A549 treated with RU486 at 1 μM for 4 hours (cell line): Measurements from ENCODE around the gene ALG1. TPM values are rescaled to one million over a fixed set of nuclear protein-coding genes. Genes with fewer than 3 reads are reported as not detected.

Experiments
- total RNA-seq: library from RNA; stranded (reverse); fragments of 200-300 nt; extraction: Qiagen RNA extraction; gene quantifications from 5 replicates; pipeline ENCODE4 v1.2.3, GENCODE V29; 2022; ENCODE audit warnings: low read depth

ALG1 gene, protein sequence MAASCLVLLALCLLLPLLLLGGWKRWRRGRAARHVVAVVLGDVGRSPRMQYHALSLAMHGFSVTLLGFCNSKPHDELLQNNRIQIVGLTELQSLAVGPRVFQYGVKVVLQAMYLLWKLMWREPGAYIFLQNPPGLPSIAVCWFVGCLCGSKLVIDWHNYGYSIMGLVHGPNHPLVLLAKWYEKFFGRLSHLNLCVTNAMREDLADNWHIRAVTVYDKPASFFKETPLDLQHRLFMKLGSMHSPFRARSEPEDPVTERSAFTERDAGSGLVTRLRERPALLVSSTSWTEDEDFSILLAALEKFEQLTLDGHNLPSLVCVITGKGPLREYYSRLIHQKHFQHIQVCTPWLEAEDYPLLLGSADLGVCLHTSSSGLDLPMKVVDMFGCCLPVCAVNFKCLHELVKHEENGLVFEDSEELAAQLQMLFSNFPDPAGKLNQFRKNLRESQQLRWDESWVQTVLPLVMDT
- 31.9 to 41.2 TPM (median 38.8 TPM) in 5 replicates for total RNA-seq

DNA sequence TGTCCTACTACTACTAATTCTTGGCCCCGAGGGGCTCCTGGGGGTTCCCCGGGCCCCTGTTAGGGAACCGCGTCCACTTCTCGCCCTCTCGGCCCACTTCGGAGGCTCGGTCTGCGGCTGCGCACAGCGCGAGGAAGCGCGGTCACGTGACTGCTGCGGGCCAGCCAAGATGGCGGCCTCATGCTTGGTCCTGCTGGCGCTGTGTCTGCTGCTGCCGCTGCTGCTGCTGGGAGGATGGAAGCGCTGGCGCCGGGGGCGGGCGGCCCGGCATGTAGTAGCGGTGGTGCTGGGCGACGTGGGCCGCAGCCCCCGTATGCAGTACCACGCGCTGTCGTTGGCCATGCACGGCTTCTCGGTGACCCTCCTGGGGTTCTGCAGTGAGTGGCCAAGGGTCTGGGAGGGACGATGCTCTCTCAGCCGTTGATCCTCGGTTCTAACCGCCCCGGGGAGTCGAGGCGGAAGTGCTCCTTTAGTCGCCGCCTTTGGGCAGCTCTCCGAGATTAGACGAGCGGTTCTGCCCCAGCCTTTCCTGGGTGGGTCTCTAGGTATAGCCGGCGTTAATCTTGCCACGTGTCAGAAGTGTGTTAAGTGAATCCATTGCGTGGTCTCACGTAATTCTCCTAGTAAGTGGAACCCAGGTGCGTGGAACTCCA lies at the start of gene ALG1:
Gene ALG1, plus strand, starts transcription at position 163 of the 653 bp plus-strand sequence. Its CDS starts 7 bp downstream, at position 170.

DNA sequence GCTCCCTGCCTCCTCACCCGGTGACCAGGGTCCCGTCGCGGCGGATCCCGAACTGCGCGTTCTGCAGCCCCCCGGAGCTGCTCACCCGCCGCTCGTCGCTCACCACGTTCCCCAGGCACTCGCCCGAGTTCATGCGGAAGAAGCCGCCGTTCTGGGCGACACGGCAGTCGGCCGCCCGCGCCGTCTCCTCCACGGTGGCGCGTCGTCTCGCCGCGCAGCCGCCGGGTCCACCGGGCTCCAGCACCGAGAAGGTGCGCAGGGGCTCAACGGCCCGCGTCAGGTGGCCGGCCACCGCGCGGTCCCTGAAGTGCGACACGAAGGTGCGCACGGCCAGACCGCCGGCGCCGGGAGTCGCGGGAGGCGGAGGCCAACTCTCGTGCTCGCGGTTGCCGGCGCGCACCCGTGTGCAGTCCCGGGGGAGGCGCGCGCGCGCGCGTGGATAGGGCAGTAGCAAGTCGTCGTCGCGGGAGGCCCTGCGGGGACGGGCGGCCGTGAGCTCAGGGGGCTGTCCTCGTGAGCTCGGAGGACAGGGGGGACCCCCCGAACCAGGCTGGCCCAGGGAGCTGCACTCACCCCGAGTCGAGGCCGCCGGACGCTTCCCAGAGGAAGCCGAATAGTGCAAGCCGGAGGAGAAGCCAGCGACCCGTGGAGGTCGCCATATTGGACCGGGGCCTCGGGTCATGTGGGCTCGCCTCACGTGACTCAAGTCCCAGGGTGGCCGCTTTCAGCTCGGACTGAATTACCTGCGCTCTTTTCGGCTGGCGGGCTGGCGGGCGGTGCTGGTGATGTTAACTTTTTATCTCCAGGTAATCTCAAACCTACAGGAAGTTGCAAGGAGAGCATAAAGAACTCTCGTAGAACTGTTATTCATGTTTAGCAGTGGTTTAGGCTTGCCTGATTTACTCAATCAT lies 38.1 kb upstream of the ALG1 start, which contains the start of gene NAGPA:
Gene NAGPA, minus strand, starts transcription at position 680 of the 911 bp plus-strand sequence. Its CDS starts 21 bp downstream, at position 659.

DNA sequence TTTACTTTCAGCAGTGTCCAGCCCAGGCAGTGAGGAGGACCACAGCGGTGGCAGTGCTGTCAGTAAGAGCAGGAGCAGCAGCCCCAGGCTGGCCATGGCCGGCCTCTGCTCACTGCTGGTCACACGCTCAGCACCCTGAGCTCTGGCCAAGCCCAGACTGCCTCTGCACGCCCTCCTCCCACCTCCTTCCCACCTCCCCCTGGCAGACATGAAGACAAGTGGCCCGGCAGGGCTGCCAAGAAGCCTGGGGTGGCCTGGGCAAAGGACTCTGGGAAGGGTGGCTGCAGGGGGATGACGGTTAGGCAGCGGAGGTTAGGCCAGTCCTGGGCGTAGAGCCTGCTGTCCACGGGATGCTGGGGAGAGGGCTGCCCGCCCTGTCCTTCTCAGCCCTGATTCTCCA lies 5.8 kb upstream of the ALG1 start, which contains the start of gene C16orf89:
Gene C16orf89, minus strand, starts transcription at position 144 of the 400 bp plus-strand sequence. Its CDS starts 48 bp downstream, at position 96.

DNA sequence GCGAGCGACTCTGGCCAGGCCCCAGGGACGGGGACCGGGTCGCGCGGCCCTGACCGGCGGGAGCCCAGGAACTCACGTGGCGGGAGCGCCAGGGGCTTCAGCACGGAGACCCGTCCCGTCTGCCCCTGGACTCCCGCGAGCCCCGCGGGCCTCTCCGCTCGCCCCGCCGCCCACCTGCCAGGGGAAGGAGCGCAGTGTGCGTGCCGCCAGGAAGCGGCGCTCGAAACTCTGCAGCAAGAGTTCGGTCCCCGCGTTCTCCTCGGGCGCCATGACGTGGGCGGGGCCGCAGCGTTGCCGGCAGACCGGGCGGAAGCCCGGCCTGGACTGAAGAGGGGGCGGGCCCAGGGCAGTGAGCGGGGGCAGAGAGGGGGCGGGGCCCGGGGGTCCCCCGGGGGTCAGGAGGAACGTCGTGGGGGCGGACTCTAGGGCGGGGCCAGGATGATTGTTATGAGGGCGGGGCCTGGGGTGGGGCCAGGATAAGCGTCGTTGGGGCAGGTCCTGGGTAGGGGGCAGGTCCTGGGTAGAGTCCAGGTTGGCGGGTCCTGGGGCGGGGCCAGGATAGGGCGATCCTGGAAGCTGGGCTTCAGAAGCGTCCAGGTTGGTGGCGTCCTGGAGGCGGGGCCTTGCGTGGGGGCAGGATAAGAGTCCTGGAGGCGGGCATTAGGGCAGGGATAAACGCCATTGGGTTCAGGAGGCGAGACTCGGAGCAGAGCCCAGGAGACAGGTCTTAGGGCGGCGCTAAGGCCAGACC lies 26.0 kb downstream of the ALG1 start, which contains the start of gene EEF2KMT:
Gene EEF2KMT, minus strand, starts transcription at position 326 of the 751 bp plus-strand sequence. Its CDS starts 56 bp downstream, at position 270.

Other genes starting within 250 kb of the ALG1 start
- gene GLYR1, start 224.6 kb upstream of the ALG1 start, total RNA-seq, result 37.5 to 43.5 TPM (median 41.5 TPM) in 5 replicates
- 23.8 to 29.8 TPM (median 27.4 TPM) in 5 replicates for gene UBN1, start 224.4 kb upstream of the ALG1 start, total RNA-seq
- gene PPL, start 134.7 kb upstream of the ALG1 start, total RNA-seq, result 1.9 to 2.7 TPM (median 2.4 TPM) in 5 replicates
- gene SEC14L5, start 113.5 kb upstream of the ALG1 start, total RNA-seq, result 0.05 to 0.09 TPM (median 0.06 TPM) in 4 of 5 replicates, not detected in the other
- 13.1 to 20.2 TPM (median 17.0 TPM) in 5 replicates for gene NAGPA, start 37.9 kb upstream of the ALG1 start, total RNA-seq
- gene C16orf89, start 5.9 kb upstream of the ALG1 start, total RNA-seq, result not detected in 5 replicates
- gene EEF2KMT, start 26.0 kb downstream of the ALG1 start, total RNA-seq, result 21.2 to 31.0 TPM (median 26.8 TPM) in 5 replicates